Stimulated activated CD4-positive, alpha-beta T cell treated with anti-CD3 and anti-CD28 coated beads, Interleukin-1b, Interleukin-23, amount 100 ng/mL, for 1 hour (primary cell): ENCODE results near the gene RELN.
"Not testable (repeated sequence)": the region's sequence is repeated elsewhere in the genome, so short reads cannot be mapped to it uniquely, and the experiment has no call there.

ENCODE experiments used
- DNase-seq, 2 donors: peaks; one replicate each; pipeline ENCODE4 v3.0.0-alpha.2; 2020; ENCODE audit warnings: low read depth in 2 of 2

The RELN gene

GRCh38 chr7:103791894-103792293, 197.6 kb downstream of the RELN start:
- DNase-seq: no peak

DNA sequence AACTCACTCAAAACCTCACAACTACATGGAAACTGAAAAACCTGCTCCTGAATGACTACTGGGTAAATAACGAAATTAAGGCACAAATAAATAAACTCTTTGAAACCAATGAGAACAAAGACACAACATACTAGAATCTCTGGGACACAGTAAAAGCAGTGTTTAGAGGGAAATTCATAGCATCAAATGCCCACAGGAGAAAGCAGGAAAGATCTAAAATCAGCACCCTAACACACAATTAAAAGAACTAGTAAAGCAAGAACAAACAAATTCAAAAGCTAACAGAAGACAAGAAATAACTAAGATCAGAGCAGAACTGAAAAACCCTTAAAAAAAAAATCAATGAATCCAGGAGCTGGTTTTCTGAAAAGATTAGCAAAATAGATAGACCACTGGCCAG, 202.4 kb downstream of the RELN start:
- DNase-seq: not testable (repeated sequence)

DNA sequence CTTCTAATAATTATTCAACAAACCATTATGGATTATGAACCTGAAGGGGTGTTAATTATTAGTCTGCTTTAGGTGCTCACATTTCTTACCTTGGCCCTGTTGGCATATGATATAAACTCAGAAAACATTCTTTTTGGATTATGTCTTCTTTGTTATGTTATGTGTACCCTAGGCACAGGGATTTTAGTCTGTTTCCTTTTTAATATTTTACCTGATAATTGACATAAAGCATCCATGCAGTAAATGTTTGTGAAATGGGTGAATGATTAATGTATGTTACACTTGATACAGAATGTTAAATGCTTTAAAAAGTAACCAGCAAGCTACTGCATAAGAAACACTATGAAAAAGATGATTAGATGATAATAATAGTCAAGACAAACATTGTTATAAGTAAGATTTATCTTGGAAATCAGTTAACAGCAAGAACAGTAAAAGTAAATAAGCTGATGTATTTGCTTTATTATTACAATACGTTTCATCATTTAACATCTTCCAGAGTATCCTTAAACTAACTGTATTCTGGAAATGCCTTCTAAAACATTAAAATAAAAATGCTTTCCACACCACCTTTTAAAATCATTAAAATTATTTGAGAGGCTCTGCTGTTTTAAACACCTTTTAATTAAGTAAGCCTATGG, 204.7 kb downstream of the RELN start:
- DNase-seq: no peak

DNA sequence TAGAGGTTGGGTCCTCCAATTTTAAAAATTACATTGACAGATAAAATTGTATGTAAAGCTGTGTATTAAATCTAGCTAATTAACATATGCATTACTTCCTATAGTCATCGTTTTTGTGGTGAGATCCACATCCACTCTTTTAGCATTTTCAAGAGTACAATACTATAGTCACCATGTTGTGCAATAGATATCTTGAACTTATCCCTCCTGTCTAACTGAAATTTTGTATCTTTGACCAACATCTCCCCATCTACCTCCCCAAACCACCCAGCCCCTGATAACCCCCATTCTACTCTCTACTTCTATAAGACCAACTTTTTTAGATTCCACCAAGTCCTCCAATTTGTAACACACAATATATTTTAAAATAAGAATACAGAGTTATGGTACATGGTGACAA, 208.0 kb downstream of the RELN start:
- no peak for DNase-seq

DNA sequence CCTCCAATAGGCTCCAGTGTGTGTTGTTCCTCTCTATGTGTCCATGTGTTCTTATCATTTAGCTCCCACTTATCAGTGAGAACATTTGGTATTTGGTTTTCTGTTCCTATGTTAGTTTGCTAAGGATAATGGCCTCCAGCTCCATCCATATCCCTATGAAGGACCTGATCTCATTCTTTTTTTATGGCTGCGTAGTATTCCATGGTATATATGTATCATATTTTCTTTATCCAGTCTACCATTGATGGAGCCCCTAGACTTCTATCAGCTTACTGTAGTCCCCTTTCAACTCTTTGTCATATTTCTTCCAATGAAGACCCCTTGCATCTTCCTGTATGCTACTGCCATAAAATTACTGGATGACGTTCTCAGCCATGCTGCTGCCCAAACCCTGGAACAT, 208.9 kb downstream of the RELN start:
- not testable (repeated sequence) for DNase-seq

DNA sequence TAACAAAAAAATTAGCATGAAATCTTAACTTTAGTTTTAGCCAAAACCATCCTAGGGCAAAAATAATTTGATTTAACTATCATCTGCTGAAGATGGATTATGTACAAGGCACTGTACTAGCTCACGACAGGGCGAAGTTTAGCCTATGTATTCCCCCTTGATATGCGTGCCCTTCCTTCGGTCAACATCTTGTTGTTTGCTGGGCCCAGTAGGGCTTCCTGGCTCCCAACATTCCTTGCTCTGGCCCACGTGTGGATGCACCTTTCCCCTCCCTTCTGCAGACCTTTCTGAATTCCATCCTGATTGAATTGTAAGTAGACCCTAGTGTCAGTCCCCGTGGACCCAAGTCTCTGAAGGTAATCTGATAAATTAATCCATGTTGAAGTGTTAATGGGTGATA, 212.0 kb downstream of the RELN start:
- DNase-seq: no peak

GRCh38 chr7:103773726-103774125, 215.7 kb downstream of the RELN start:
- DNase-seq: no peak

GRCh38 chr7:103772171-103772773, 217.2 kb downstream of the RELN start:
- no peak for DNase-seq

- DNase-seq: no peak
Measured at GRCh38 chr7:103771294-103771693, 218.2 kb downstream of the RELN start.

DNA sequence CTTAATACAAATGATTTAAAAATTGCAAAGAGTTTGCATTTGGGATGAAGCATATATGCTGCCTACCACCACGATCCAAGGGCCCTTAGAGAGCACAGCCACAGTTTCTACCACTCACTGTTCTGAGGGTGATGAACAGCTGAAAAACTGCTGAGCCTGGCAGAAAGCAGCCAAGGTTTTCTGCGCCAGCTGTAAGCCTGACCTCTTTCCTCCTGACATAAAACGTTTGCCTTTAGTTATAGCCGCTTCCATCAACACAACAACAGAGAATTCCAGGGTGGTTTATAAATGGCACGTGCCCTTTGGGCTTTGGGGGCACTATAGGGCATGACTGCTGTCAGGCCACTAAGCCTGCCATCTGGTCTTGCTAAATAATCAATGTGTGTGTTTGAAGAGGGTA, 222.8 kb downstream of the RELN start:
- no peak for DNase-seq

DNA sequence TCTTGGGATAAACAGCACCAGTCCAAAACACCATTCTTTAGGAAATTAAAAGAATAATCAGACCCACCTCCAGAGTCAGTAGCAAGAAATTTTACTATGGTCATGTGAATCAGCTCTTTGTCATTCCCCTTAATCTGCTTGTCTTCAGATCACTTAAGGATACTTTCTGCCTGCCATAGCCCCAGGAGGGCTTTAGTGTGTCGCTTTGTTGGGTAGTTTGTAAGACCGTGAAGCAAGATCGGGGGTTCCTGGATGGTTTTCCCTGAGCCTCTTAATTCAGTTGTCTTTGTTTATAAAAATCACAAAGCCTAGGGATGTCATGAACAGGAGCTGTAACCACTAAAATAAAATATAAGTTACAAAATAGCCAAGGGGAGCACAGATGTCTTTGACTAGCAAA, 223.6 kb downstream of the RELN start:
- no peak for DNase-seq

- no peak for DNase-seq
Measured at GRCh38 chr7:103764901-103765300, 224.6 kb downstream of the RELN start.

- DNase-seq: no peak
Measured at GRCh38 chr7:103762877-103763276, 226.6 kb downstream of the RELN start.

DNA sequence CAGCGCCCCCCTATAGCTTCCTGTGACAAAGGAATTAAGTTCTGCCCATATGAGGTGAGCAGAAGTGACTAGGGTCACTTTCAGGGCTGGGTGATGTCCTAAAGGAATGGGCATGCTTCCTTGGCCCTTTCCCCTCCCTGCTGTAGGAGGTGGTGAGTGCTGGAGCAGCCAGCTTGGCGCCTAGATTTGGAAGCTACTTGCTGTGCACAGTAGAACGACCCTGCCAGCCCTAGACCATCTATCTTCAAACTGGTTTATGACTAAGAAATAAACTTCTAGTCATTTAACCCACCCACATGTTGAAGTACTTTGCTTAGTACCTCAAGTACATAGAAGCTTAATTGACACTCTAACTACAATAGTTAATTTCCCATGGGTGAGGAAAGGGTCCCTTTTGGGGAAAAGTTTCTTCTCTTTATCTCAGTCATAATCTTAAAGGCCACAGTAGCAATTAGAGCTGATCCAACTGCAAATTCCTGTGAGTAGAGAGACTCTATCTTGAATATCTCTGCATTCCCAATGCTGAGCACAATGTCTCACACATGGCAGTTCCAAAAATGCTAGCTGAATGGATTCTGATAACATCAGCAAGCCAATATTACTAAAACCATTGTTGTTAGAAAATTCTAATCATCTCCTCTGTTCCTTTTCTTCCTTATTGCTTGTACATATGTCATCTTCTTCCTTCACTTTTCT, 227.2 kb downstream of the RELN start:
- DNase-seq: no peak

GRCh38 chr7:103752995-103753394, 236.5 kb downstream of the RELN start:
- DNase-seq: no peak

DNA sequence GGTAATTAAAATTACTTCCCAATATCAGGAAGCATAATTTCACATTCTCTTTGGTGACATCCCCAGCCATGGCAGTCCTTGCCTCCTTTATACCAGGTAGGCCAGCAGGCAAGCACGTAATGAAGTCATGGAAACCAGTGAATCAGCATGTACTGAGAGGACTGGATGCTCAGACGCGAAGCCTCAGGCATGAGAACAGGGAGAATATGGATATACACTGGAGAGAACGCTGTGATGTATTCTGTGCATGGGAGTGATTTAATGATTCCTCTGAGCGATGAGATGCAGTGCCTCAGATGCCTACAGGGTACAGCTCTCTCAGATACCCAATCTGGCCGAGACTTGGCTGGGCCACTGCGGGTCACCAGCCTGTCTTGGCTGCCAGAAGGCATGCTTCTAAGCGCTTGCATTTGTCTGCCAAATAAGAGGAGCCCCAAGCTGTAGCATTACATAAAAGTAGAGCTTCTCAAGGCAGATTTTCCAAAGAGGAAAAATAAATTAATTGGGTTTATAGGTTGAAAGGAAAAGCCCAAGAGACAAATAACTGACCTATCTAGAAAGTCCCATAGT, 238.1 kb downstream of the RELN start:
- DNase-seq: no peak

DNA sequence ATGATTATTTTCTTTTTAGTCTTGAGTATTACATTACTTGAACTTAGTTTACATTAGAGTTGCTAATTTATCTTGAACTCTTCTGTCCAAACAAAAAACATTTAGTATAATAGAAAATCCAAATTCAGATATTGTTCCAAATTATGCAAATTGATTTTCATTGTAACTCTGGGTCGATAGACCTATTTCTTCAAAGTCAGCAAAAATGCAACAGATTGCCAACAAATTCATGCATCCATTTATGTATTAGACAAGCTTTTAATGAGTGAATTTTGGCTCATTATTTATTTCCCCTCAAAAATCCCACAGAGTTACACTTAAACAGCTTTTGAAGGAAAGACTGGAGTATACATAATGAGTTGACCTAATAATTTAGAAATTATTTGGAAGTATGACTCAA, 240.8 kb downstream of the RELN start:
- no peak for DNase-seq

DNA sequence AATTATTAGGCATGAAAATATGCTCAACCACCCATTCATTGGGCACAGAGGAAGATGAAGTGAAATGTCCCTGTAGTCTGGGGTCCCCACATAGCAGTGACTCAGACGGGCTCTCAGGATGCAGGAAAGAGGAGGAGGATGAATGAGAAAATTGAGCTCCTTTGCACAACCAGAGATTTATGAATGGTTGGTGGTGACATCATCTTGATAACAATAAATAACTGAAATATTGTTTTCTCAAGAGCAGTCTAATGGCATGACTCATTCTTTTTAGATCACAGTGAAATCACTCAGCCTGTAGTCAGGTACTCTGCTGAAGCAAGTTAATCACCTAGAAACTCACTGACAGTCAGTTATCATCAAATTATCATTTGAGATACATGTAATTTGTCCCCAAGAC, 254.1 kb downstream of the RELN start:
- no peak for DNase-seq

- no peak for DNase-seq
Measured at GRCh38 chr7:103731169-103731568, 258.3 kb downstream of the RELN start.

DNA sequence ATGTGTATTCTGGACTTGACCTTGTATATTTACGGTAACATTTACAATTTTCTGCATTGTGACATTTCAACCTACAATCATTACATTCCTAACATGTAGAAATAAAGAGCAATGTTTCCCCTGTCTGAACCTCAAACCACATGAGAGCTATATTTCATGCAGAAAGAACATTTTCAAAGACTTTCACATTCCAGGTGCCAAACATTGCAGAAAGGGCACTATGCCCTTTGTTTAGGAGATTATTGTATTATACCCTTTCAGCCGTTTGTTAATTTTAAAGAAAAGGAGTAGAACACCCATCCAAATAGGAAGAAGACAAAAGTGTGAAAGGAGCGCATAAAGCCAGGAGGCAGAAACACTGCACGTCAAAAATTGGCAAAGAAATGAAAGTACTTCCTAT, 260.4 kb downstream of the RELN start:
- no peak for DNase-seq

DNA sequence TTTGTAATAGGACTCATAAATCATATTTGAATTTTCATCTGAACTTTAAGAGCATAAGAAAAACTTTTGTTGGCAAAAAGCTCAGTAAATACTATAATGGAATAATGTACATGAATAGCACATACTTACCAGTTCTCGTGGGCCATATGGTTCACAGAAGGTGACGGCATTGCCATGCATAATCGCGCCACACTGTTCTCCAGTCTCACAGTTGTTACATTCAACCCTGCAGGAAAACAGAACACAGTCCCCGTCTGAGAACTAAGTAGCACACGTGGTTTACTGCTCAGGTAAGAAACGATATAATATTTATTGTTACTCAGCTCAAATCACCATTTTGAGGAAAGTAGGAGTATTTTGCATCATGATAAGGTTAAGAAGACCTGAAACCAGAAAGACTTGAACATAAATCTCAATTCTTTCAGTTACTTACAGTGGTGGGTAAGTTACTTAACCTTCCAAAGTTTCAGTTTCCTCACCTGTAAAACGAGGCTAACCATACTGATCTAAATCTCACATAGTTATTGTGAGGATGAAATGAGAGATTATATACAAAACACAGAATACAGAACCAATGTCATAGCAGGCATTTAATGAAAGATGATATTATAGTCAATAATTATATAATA, 261.4 kb downstream of the RELN start:
- no peak for DNase-seq

GRCh38 chr7:103719070-103719469, 270.4 kb downstream of the RELN start:
- DNase-seq: no peak
